ENCODE results near the gene CTDSPL. TPM values are rescaled to one million over a fixed set of nuclear protein-coding genes. Genes with fewer than 3 reads are reported as not detected.

CTDSPL gene
- total RNA-seq, 1 experiment from 2014 or later = 34.4 TPM

- peak overlapping the region; percentile 61 for H3K4me2 ChIP-seq (ENCODE audit: low read length)
- H3K4me1 ChIP-seq (ENCODE audit: control insufficient read depth in 1 of 2, insufficient read depth in 2 of 2, low read length in 2 of 2) = peaks cover 53 to 60% of the 10 kb centered on the region in 2 experiments
- no TSS peak for BruUV-seq (replicated peaks)
- intact Hi-C loops (cut with micrococcal nuclease) = no loop called here
- ChIA-PET POLR2A (no interaction called here), CTCF (interaction anchor here (1.3 kb wide), 1 partner anchor 30 kb away, joined by 5 read pairs; no protein-coding TSS in a partner anchor), RAD21 (ENCODE audit: low non-redundant PET in 1 of 2, low total read pairs in 2 of 2, uncharacterized antibody in 2 of 2, unreplicated experiment in 2 of 2) (no interaction called here)
- DNase-seq (ENCODE audit: low read depth, low spot score) (no peak), ATAC-seq (no peak)
- 0 out of 2 replicates have a peak, but pooled peaks cover 4% of the 10 kb centered on the region for H3K9me2 ChIP-seq (ENCODE audit: insufficient read depth)
- H2AFZ ChIP-seq (ENCODE audit: low read depth, low read length, poor library complexity, severe bottlenecking) = no peak overlapping the region
- H4K20me1 ChIP-seq (ENCODE audit: insufficient read depth) = no peaks in the 10 kb centered on the region
- H3K79me2 ChIP-seq (ENCODE audit: insufficient read depth, low read length) = peaks cover 20% of the 10 kb centered on the region
- no peaks in the 10 kb centered on the region for H3K27me3 ChIP-seq (ENCODE audit: insufficient read depth, low read length)
- H3K9ac ChIP-seq (ENCODE audit: low read length) = no peak overlapping the region
- no peak overlapping the region for H3K4me3 ChIP-seq (replicated peaks in 1 of 2; ENCODE audit: low read depth in 1 of 2, low read length in 2 of 2)
- H3K9me3 ChIP-seq (ENCODE audit: control insufficient read depth in 1 of 2, insufficient read depth in 1 of 2, low read depth in 1 of 2, low read length in 2 of 2) = no peaks in the 10 kb centered on the region
- H3K36me3 ChIP-seq (ENCODE audit: control insufficient read depth in 1 of 2, insufficient read depth in 2 of 2, low read length in 2 of 2) = no peaks in the 10 kb centered on the region
- H3K27ac ChIP-seq (ENCODE audit: low read depth, low read length) = no peak overlapping the region
- TF ChIP-seq, protein P1, sequence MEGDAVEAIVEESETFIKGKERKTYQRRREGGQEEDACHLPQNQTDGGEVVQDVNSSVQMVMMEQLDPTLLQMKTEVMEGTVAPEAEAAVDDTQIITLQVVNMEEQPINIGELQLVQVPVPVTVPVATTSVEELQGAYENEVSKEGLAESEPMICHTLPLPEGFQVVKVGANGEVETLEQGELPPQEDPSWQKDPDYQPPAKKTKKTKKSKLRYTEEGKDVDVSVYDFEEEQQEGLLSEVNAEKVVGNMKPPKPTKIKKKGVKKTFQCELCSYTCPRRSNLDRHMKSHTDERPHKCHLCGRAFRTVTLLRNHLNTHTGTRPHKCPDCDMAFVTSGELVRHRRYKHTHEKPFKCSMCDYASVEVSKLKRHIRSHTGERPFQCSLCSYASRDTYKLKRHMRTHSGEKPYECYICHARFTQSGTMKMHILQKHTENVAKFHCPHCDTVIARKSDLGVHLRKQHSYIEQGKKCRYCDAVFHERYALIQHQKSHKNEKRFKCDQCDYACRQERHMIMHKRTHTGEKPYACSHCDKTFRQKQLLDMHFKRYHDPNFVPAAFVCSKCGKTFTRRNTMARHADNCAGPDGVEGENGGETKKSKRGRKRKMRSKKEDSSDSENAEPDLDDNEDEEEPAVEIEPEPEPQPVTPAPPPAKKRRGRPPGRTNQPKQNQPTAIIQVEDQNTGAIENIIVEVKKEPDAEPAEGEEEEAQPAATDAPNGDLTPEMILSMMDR (IDR thresholded peaks at IDR 0.05 in 2 of 3, conservative IDR thresholded peaks at IDR 0.05 in 1 of 3; ENCODE audit: borderline replicate concordance in 1 of 3, insufficient read depth in 1 of 3, low read depth in 2 of 3, low read length in 2 of 3) = no peak
- TF ChIP-seq EZH2phosphoT487 (IDR thresholded peaks at IDR 0.05; ENCODE audit: borderline replicate concordance) = no peak
- TF ChIP-seq REST (IDR thresholded peaks at IDR 0.05; ENCODE audit: low read depth) = no peak
- TF ChIP-seq YY1 (IDR thresholded peaks at IDR 0.05; ENCODE audit: extremely low read depth, insufficient replicate concordance, low read depth, low read length) = no peak
- no peak for TF ChIP-seq POLR2AphosphoS5 (IDR thresholded peaks at IDR 0.05; ENCODE audit: low read depth, low read length)
- TF ChIP-seq SRF (IDR thresholded peaks at IDR 0.05; ENCODE audit: low read depth) = no peak
- TF ChIP-seq ATF3 (IDR thresholded peaks at IDR 0.05) = no peak
- TF ChIP-seq CBX3 (IDR thresholded peaks at IDR 0.05; ENCODE audit: low read depth) = no peak
- no peak for TF ChIP-seq TCF7L2 (IDR thresholded peaks at IDR 0.05; ENCODE audit: borderline replicate concordance, extremely low read depth, insufficient read depth, insufficient read length)
- TF ChIP-seq ZNF274 (IDR thresholded peaks at IDR 0.05; ENCODE audit: low read depth, low read length) = no peak
- TF ChIP-seq CEBPB (IDR thresholded peaks at IDR 0.05; ENCODE audit: low read depth) = no peak
- TF ChIP-seq JUND (IDR thresholded peaks at IDR 0.05) = no peak
- TF ChIP-seq POLR2A (IDR thresholded peaks at IDR 0.05; ENCODE audit: borderline replicate concordance, extremely low read depth, insufficient read depth, insufficient read length) = no peak
These were observed 76.3 kb downstream of the CTDSPL start for GRCh38 chr3:37938011-37938410.

All from HCT116 (cell line).